ENCODE data around the gene MRPS7.

MRPS7 gene

GRCh38 chr17:75308732-75309629, 47.3 kb downstream of the MRPS7 start:
- no peak for DNase-seq (ENCODE audit: low spot score)

- DNase-seq (ENCODE audit: low spot score): no peak
Observed at GRCh38 chr17:75313941-75314551, 52.4 kb downstream of the MRPS7 start.

GRCh38 chr17:75315541-75316243, 54.0 kb downstream of the MRPS7 start:
- no peak for DNase-seq (ENCODE audit: low spot score)
